ENCODE data around the gene NRIP2. TPM values are rescaled to one million over a fixed set of nuclear protein-coding genes. Genes with fewer than 3 reads are reported as not detected.

The NRIP2 gene
- total RNA-seq, 1 experiment from 2014 or later, result not detected

DNA sequence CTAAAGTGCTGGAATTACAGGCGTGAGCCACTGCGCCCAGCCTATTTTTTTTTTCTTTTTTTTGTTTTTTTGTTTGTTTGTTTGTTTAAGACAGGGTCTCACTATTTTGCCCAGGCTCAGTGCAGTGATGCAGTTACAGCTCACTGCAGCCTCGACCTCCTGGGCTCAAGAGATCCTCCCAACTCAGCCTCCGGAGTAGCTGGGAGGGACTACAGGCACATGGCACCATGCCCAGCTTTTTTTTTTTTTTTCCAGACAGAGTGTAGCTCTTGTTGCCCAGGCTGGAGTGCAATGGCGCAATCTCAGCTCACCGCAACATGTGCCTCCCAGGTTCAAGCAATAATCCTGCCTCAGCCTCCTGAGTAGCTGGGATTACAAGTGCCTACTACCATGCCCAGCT, 28.1 kb downstream of the NRIP2 start:
- no peak for DNase-seq (ENCODE audit: low spot score)

GRCh38 chr12:2805143-2805520, 29.7 kb downstream of the NRIP2 start:
- no peak for DNase-seq (ENCODE audit: low spot score)

DNA sequence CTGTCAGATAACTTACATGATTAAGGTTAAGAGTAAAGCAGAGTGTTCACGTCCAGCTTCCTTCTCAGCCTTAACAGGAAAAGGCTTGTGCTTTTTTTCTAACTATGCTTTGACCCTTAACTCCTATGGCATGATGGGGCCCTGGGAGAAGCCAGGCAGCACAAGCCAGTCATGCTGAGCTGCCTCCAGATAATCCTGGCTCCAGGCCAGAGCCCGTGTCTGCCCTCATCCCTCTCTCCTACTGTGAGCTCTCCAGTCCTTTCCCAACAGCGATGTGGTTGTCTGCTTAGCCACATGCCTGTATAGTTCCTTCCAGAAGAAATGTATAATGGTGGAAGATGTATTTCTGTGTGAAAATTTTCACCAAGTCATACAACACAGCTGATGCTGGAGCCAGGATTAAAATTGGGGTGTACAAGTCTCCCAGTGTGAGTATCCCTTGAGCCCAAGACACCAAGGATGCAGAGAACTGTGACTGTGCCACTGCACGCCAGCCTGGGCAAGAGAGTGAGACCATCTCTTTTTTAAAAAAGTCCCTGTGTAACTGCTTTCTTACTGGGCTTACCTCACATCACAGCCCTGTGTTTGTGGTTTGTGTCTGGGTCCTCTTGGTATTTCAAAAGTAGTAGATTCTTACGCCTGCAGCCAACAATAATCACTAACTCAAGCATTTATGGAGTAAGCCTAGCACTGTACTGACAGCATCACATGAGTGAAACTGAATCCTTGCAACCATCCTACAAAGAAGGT, 30.3 kb downstream of the NRIP2 start:
- no peak for DNase-seq (ENCODE audit: low spot score)

DNA sequence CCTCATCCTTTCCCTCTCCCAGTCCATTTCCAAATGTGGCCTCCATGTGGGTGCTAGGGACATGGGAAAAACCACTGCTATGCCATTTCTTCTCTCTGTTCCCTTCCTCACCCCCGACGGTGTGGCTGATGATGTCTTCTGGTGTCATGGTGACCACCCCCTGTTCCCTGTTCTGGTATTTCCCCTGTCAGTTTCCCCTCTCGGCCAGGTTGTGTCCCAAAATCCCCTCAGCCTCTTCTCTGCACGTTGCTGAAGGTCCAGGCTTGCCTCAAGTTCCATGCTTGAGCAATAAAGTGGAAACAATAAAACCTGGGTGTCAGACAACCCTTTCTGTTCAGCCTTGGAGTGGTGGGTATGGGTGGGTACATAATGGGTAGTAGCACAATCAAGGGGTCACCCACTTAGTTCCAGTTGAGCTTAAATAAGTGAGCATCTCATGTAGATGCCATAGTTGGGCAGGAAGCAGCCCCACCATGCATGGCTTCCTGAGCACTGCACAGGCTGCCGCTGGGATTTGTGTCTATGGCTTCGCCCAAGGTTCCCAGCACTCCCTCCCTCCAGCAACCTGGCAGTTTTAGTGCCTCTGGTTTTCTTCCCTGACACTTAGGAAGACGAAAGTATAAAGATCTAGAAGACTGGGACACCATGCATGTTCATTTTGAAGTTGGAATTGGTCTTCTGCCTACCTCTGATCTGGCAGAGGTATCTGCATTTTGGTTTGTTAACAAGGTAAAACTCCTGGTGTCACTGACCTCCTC, 31.0 kb downstream of the NRIP2 start:
- DNase-seq (ENCODE audit: low spot score), result no peak

- DNase-seq (ENCODE audit: low spot score), result no peak
Observed at GRCh38 chr12:2801044-2801783, 33.6 kb downstream of the NRIP2 start.

- no peak for DNase-seq (ENCODE audit: low spot score)
Observed at GRCh38 chr12:2800046-2800570, 34.7 kb downstream of the NRIP2 start.

- no peak for DNase-seq (ENCODE audit: low spot score)
Observed at GRCh38 chr12:2797721-2798418, 37.0 kb downstream of the NRIP2 start.

DNA sequence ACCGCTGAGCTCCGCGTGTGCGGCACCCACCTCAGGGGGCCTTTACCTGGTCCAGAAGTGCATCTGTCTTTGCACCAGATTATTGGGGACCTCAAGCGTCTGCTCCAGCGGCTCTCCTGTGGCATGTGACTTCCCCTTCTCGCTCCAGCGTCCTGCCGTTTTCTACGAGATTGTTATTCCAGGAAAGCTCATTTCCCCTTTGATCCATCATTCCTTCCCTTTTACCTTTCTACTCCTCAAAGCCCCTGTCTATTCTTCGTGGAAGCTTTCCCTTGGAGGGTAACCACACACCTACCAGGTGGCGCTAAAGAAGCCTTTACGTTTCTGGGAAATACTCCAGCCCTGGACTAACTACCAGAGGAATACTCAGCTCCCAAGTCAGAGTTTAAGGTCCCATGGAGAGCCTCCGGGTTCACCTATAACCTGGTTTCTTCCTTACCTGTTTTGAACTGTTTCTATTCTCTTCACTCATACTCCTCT, 38.6 kb downstream of the NRIP2 start:
- DNase-seq (ENCODE audit: low spot score), result peak; percentile 39

GRCh38 chr12:2795291-2796186, 39.3 kb downstream of the NRIP2 start:
- DNase-seq (ENCODE audit: low spot score), result peak; percentile 66

GRCh38 chr12:2794736-2795289, 40.0 kb downstream of the NRIP2 start, which contains the start of gene FKBP4:
FKBP4 (plus strand) TSS chr12:2794970; CDS start chr12:2795140, 170 bp downstream.
- DNase-seq (ENCODE audit: low spot score), result peak; percentile 90

DNA sequence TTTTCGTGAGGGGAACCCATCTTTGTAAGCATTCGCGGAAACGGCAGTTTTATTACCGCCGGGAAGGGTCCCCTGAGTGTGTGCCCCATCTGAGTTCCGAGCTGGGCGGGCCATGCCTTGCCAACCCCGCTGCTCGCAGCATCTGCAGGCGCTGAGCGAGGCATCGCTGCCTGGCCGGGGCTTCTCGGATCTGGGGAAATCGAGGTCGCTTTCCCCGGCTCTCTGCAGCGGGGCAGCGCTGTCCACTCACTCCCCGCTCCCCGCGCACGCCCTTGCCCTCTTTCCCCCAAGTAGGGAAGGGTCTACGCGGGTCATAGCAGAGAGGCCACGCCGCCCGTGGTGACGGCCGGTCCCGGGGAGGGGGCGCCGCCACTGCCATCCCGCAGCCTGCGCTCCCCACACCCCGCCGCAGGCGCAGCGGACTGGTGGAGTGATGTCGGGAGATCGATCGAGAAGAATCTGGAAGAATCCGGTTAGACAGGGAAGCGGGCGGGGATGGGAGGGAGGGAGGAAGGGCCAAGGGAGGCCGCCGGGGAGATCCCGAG, 40.6 kb downstream of the NRIP2 start:
- no peak for DNase-seq (ENCODE audit: low spot score)

- DNase-seq (ENCODE audit: low spot score), result no peak
Observed at GRCh38 chr12:2793561-2793960, 41.3 kb downstream of the NRIP2 start.

GRCh38 chr12:2792671-2793500, 41.9 kb downstream of the NRIP2 start:
- DNase-seq (ENCODE audit: low spot score), result no peak

- no peak for DNase-seq (ENCODE audit: low spot score)
Observed at GRCh38 chr12:2791089-2791488, 43.7 kb downstream of the NRIP2 start.

- DNase-seq (ENCODE audit: low spot score), result no peak
Observed at GRCh38 chr12:2785017-2785416, 49.8 kb downstream of the NRIP2 start.

- peak; percentile 59 for DNase-seq (ENCODE audit: low spot score)
Observed at GRCh38 chr12:2783936-2784600, 50.8 kb downstream of the NRIP2 start.

DNA sequence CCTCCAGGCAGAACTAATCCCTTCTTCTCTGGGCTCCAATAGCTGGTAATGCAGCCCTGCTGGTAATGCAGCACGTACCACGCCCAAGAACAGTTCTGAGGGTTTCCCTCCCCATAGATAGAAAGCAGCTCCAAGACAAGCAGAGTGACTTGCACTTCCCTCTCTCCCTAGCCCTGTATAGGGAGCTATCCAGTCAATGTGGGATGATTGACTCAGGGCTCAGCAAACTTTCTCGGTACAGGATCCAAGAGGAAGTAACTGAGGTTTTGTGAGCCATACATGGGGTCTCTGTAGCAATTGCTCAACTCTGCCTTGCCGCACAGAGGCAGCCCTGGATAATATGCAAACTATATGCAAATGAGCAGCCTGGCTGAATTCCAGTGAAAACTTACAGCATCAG, 55.6 kb downstream of the NRIP2 start:
- DNase-seq (ENCODE audit: low spot score), result no peak

Measured in HT-29 (cell line).